Stimulated activated naive B cell treated with anti-CD40 and anti-IgM and Interleukin-4, amounts not matched to agents 10 μg/mL and 1 μg/mL and 100 μg/mL, for 72 hours (primary cell): ENCODE measurements around the gene FTSJ3.

Experiments used
- ATAC-seq, 2 donors: fragments of 150-1000 bp; cut with Tn5 transposase; replicated peaks; 2 replicates each; pipeline ENCODE4 v1.10.0; 2021; ENCODE audit warnings: moderate library complexity in 1 of 2
- DNase-seq: peaks from one replicate; pipeline ENCODE4 v3.0.0; 2021
- H3K27ac Mint-ChIP-seq: one replicate; pipeline ENCODE4 v1.8.0; 2022; ENCODE audit warnings: mild to moderate bottlenecking, mixed read lengths
- H3K27me3 Mint-ChIP-seq, 2 donors: one replicate each; pipeline ENCODE4 v1.8.0; 2022; ENCODE audit warnings: mixed read lengths in 2 of 2
- H3K36me3 Mint-ChIP-seq, 2 donors: one replicate each; pipeline ENCODE4 v1.8.0; 2022; ENCODE audit warnings: mixed read lengths in 2 of 2, mild to moderate bottlenecking in 1 of 2
- H3K4me1 Mint-ChIP-seq, 2 donors: one replicate each; pipeline ENCODE4 v1.8.0; 2022; ENCODE audit warnings: mixed read lengths in 2 of 2, mild to moderate bottlenecking in 1 of 2
- H3K4me3 Mint-ChIP-seq, 2 donors: one replicate each; pipeline ENCODE4 v1.8.0; 2022; ENCODE audit warnings: mild to moderate bottlenecking in 2 of 2, mixed read lengths in 2 of 2, moderate library complexity in 1 of 2
- H3K9me3 Mint-ChIP-seq, 2 donors: one replicate each; pipeline ENCODE4 v1.8.0; 2022; ENCODE audit warnings: mixed read lengths in 2 of 2, mild to moderate bottlenecking in 1 of 2

The FTSJ3 gene

GRCh38 chr17:63773272-63774140, 54.0 kb downstream of the FTSJ3 start, which contains the start of gene CCDC47:
TSS of gene CCDC47 (minus strand) at chr17:63773597. CDS start at chr17:63766175, 7,422 bp downstream.
- Mint-ChIP-seq H3K27me3 (no peaks in the 10 kb centered on the region), H3K9me3 (no peaks in the 10 kb centered on the region), H3K4me3 (peak within 1 kb of the TSS; percentile 94 to 96), H3K36me3 (peaks cover 20 to 22% of the 10 kb centered on the region in 2 donors), H3K4me1 (peaks cover 27 to 60% of the 10 kb centered on the region in 2 donors), H3K27ac (peak within 1 kb of the TSS; percentile 100)
- peak; percentile 88 to 89 for ATAC-seq
- peak; percentile 100 for DNase-seq

- no peaks in the 10 kb centered on the region for H3K27me3 Mint-ChIP-seq
- H3K36me3 Mint-ChIP-seq = peaks cover 15 to 23% of the 10 kb centered on the region in 2 donors
- H3K4me1 Mint-ChIP-seq = peaks cover 24 to 58% of the 10 kb centered on the region in 2 donors
- no peaks in the 10 kb centered on the region for H3K9me3 Mint-ChIP-seq
- H3K4me3 Mint-ChIP-seq = peak overlapping the region; percentile 94 to 96
- ATAC-seq = no peak
- peak overlapping the region; percentile 100 for H3K27ac Mint-ChIP-seq
- no peak for DNase-seq
Observed at GRCh38 chr17:63772801-63773271, 54.6 kb downstream of the FTSJ3 start.
